GM12878 (cell line): ENCODE data around the gene COA1. TPM values are rescaled to one million over a fixed set of nuclear protein-coding genes. Genes with fewer than 3 reads are reported as not detected.

ENCODE experiments used
- ATAC-seq: fragments of 200-7000 bp; cut with Tn5 transposase; 3 replicates; pipeline ENCODE4 v1.9.1; 2020; ENCODE audit warnings: mild to moderate bottlenecking, moderate library complexity
- BruUV-seq: library from RNA; stranded (reverse); fragments of 400-500 nt; replicated peaks from 2 replicates; lab custom pipeline; 2021; lab: Mats Ljungman, UMichigan
- CTCF ChIA-PET: fragments of 300-600 bp; sonication (Branson Sonifier 250); formaldehyde crosslinking; extraction: SDS; loops from one replicate; lab custom pipeline; 2021; ENCODE audit warnings: inconsistent platforms; lab: Yijun Ruan, JAX
- POLR2A ChIA-PET: fragments of 350-600 bp; formaldehyde crosslinking; extraction: SDS; loops from one replicate; lab custom pipeline; 2021; ENCODE audit warnings: inconsistent platforms; lab: Charles Lee
- RAD21 ChIA-PET: fragments of 300-600 bp; sonication (Branson Sonifier 250); formaldehyde crosslinking; loops from one replicate; lab custom pipeline; 2023; ENCODE audit warnings: antibody characterized with exemption; ENCODE audit not compliant: unreplicated experiment; lab: Charles Lee
- SMC1A ChIA-PET: fragments of 300-600 bp; sonication (Branson Sonifier 250); formaldehyde crosslinking; loops from one replicate; lab custom pipeline; 2023; ENCODE audit not compliant: unreplicated experiment, uncharacterized antibody; lab: Charles Lee
- DNase-seq: peaks from one replicate; pipeline ENCODE4 v3.0.0-alpha.2; 2011; ENCODE audit warnings: low read depth, low spot score
- FAIRE-seq: peaks from 3 replicates; lab custom pipeline; 2011; peaks lifted over from hg19 to GRCh38; lab: Jason Lieb, UNC
- H2AFZ ChIP-seq: 2 replicates; pipeline ENCODE4 v1.6.0; 2011; ENCODE audit warnings: low read depth, low read length, control low read depth; ENCODE audit not compliant: control insufficient read depth
- H3K27ac ChIP-seq: 2 replicates; pipeline ENCODE4 v1.5.1; 2011; ENCODE audit warnings: control low read depth; ENCODE audit not compliant: control insufficient read depth, insufficient read depth
- H3K27me3 ChIP-seq, 2 experiments: replicated peaks in 1 of 2; 2 replicates each; pipeline versions ENCODE4 v1.6.0 to v1.6.1; 2011; ENCODE audit warnings: low read length in 1 of 2; ENCODE audit not compliant: control insufficient read depth in 2 of 2, insufficient read depth in 2 of 2
- H3K36me3 ChIP-seq, 2 experiments: 2 replicates each; pipeline ENCODE4 v1.5.1; 2011; ENCODE audit warnings: low read length in 1 of 2; ENCODE audit not compliant: control insufficient read depth in 2 of 2, insufficient read depth in 2 of 2
- H3K4me1 ChIP-seq: 2 replicates; pipeline ENCODE4 v1.6.1; 2011; ENCODE audit warnings: mild to moderate bottlenecking, low read length, moderate library complexity, mixed read lengths; ENCODE audit not compliant: control insufficient read depth, insufficient read depth
- H3K4me2 ChIP-seq: 2 replicates; pipeline ENCODE4 v1.6.0; 2011; ENCODE audit warnings: control low read depth; ENCODE audit not compliant: control insufficient read depth, insufficient read depth
- H3K4me3 ChIP-seq: fragments of 200-600 bp; sonication (generic); 2 replicates; pipeline ENCODE4 v1.5.1; 2016
- H3K79me2 ChIP-seq: 2 replicates; pipeline ENCODE4 v1.6.0; 2011; ENCODE audit warnings: low read length; ENCODE audit not compliant: control insufficient read depth, insufficient read depth
- H3K9ac ChIP-seq: 2 replicates; pipeline ENCODE4 v1.8.0; 2011; ENCODE audit warnings: low read length, control low read depth, mixed read lengths; ENCODE audit not compliant: control insufficient read depth, insufficient read depth
- H3K9me3 ChIP-seq: replicated peaks from 3 replicates; pipeline ENCODE4 v1.5.1; 2011; ENCODE audit warnings: mild to moderate bottlenecking, low read length; ENCODE audit not compliant: control insufficient read depth, insufficient read depth
- H4K20me1 ChIP-seq: 2 replicates; pipeline ENCODE4 v1.6.0; 2011; ENCODE audit not compliant: control insufficient read depth, insufficient read depth
- CHD1 ChIP-seq: IDR thresholded peaks from 2 replicates; pipeline ENCODE4 v1.6.1; 2012; ENCODE audit warnings: low read depth, low read length, improper control_type of control experiment
- DPF2 ChIP-seq: fragments of 450-650 bp; IDR thresholded peaks from 2 replicates; pipeline ENCODE4 v1.6.1; 2017; ENCODE audit warnings: mild to moderate bottlenecking
- HDAC6 ChIP-seq: fragments of 200-600 bp; sonication (generic); IDR thresholded peaks from one replicate; pipeline ENCODE4 v1.8.0; 2017; ENCODE audit warnings: antibody characterized with exemption; ENCODE audit not compliant: unreplicated experiment
- KLF5 ChIP-seq: fragments of 450-650 bp; IDR thresholded peaks from 2 replicates; pipeline ENCODE4 v1.6.1; 2014; ENCODE audit warnings: mild to moderate bottlenecking; ENCODE audit not compliant: partially characterized antibody
- MEF2A ChIP-seq: IDR thresholded peaks from 2 replicates; pipeline ENCODE4 v1.6.1; 2011; ENCODE audit warnings: low read depth, mild to moderate bottlenecking, low read length, moderate library complexity; ENCODE audit not compliant: insufficient read depth
- POLR2AphosphoS5 ChIP-seq: IDR thresholded peaks from 2 replicates; pipeline ENCODE4 v1.6.1; 2011; ENCODE audit warnings: mild to moderate bottlenecking, low read length, inconsistent platforms
- TAF1 ChIP-seq: IDR thresholded peaks from 2 replicates; pipeline ENCODE4 v1.6.1; 2011; ENCODE audit warnings: mild to moderate bottlenecking, low read depth, low read length, borderline replicate concordance
- YY1 ChIP-seq: IDR thresholded peaks from 2 replicates; pipeline ENCODE4 v1.6.1; 2011; ENCODE audit warnings: low read depth, mild to moderate bottlenecking, low read length
- WGBS: methylation state at CpG from one replicate; pipeline ENCODE4 v1.1.6; 2016; ENCODE audit warnings: low lambda C conversion rate; ENCODE audit not compliant: insufficient replicate concordance, insufficient coverage; ENCODE audit errors: missing lambda C conversion rate; 5-methylcytosine and 5-hydroxymethylcytosine counted together
- in situ Hi-C: fragments of 300-500 bp; cut with MboI; formaldehyde crosslinking; loops from 9 replicates; pipeline ENCODE4 v1.14.3; 2018; ENCODE audit warnings: mixed read lengths
- intact Hi-C: fragments of 100-400 bp; cut with micrococcal nuclease; formaldehyde crosslinking; loops from one replicate; pipeline ENCODE4 v1.14.2; 2022; ENCODE audit not compliant: unreplicated experiment
- polyA plus RNA-seq, 11 experiments: library from polyadenylated mRNA; depleted of rRNA in 4 of 11; unstranded in 6 of 11; stranded (reverse) in 5 of 11; fragments of >200 nt; fragmentation: Nextera tagmentation in 4 of 11; fragmentation: Illumina TruSeq in 1 of 11; extraction: Ambion mirVana in 4 of 11; extraction: Trizol in 1 of 11; gene quantifications; 1 replicate in 1 of 11; 2 replicates in 10 of 11; pipeline versions ENCODE4 v1.2.1 to v1.2.3, GENCODE V29; 2011 to 2016; ENCODE audit warnings: inconsistent platforms in 2 of 11, missing spikeins in 2 of 11, low read depth in 1 of 11
- total RNA-seq, 4 experiments: library from RNA; depleted of rRNA in 3 of 4; stranded (reverse); fragments of >200 nt in 3 of 4; fragmentation: Illumina TruSeq in 1 of 4; extraction: Trizol in 1 of 4; gene quantifications; 2 replicates each; pipeline versions ENCODE4 v1.2.1 to v1.2.3, GENCODE V29; 2013 to 2021
- TF ChIP-seq, protein P1 (sequence below): IDR thresholded peaks from 2 replicates; pipeline ENCODE4 v1.6.1; 2012; ENCODE audit warnings: improper control_type of control experiment, low read depth, low read length; ENCODE audit not compliant: insufficient replicate concordance
- TF ChIP-seq, protein P2 (sequence below): IDR thresholded peaks from 2 replicates; pipeline ENCODE4 v1.6.1; 2012; ENCODE audit warnings: mild to moderate bottlenecking, low read depth, low read length
- TF ChIP-seq, protein P3 (sequence below): fragments of 450-650 bp; formaldehyde crosslinking; IDR thresholded peaks from 2 replicates; pipeline ENCODE4 v1.4.0; 2020; ENCODE audit warnings: mild to moderate bottlenecking, moderate library complexity

The COA1 gene
- total and polyA plus RNA-seq, 10 of the 15 experiments (the other 5 are each of a cell fraction or from before 2014, with no cell fraction given) = 83.1 to 258 (median 111) TPM

DNA sequence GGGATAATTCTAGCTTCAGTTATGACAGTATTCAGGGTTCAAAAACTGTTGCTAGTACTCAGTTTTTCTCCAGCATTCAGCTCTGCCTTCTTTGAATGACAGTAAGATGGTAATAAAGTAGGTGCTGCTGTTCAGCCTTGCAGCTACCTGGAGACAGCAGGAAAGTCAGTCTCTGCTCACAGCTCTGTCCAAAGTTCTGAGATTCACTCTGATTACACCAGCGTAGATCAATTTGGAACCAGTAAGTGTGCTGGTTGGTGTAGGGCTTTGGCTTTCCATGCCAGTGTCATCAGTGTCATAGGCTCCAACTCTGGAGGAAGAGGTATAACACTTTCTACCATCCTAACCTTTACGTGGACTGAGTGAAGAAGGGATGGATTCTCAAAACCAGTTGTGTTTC lies 120.2 kb downstream of the COA1 start:
- POLR2A ChIA-PET = no interaction called here
- intact Hi-C loops (no loop called here), in situ Hi-C loops (no loop called here)
- Histone ChIP-seq H4K20me1 (0 out of 2 replicates have a peak, but pooled peaks cover 3% of the 10 kb centered on the region), H3K4me2 (no peak overlapping the region), H2AFZ (no peak overlapping the region), H3K27ac (no peak overlapping the region), H3K36me3 (peaks cover 16 to 30% of the 10 kb centered on the region in 2 experiments), H3K79me2 (peaks cover 64% of the 10 kb centered on the region), H3K9ac (no peak overlapping the region), H3K27me3 (no peaks in the 10 kb centered on the region), H3K4me3 (no peak overlapping the region), H3K9me3 (peaks cover 5% of the 10 kb centered on the region), H3K4me1 (peaks cover 11% of the 10 kb centered on the region)
- RAD21 ChIA-PET = no interaction called here
- BruUV-seq = no TSS peak
- CTCF ChIA-PET = interaction anchor here (0.6 to 1.0 kb wide), 2 partner anchors 12 to 22 kb away, joined by 3 read pairs; no protein-coding TSS in a partner anchor
- SMC1A ChIA-PET = interaction anchor here (0.7 to 1.1 kb wide), 5 partner anchors 11 to 26 kb away, joined by 3 to 5 read pairs (median 3); partner anchors contain the start of gene STK17A
- 94% methylated on average over 2 of the region's 2 CpGs for whole genome bisulfite sequencing
- DNase-seq = no peak
- no peak for FAIRE-seq
- no peak for ATAC-seq
- TF ChIP-seq, protein P1, sequence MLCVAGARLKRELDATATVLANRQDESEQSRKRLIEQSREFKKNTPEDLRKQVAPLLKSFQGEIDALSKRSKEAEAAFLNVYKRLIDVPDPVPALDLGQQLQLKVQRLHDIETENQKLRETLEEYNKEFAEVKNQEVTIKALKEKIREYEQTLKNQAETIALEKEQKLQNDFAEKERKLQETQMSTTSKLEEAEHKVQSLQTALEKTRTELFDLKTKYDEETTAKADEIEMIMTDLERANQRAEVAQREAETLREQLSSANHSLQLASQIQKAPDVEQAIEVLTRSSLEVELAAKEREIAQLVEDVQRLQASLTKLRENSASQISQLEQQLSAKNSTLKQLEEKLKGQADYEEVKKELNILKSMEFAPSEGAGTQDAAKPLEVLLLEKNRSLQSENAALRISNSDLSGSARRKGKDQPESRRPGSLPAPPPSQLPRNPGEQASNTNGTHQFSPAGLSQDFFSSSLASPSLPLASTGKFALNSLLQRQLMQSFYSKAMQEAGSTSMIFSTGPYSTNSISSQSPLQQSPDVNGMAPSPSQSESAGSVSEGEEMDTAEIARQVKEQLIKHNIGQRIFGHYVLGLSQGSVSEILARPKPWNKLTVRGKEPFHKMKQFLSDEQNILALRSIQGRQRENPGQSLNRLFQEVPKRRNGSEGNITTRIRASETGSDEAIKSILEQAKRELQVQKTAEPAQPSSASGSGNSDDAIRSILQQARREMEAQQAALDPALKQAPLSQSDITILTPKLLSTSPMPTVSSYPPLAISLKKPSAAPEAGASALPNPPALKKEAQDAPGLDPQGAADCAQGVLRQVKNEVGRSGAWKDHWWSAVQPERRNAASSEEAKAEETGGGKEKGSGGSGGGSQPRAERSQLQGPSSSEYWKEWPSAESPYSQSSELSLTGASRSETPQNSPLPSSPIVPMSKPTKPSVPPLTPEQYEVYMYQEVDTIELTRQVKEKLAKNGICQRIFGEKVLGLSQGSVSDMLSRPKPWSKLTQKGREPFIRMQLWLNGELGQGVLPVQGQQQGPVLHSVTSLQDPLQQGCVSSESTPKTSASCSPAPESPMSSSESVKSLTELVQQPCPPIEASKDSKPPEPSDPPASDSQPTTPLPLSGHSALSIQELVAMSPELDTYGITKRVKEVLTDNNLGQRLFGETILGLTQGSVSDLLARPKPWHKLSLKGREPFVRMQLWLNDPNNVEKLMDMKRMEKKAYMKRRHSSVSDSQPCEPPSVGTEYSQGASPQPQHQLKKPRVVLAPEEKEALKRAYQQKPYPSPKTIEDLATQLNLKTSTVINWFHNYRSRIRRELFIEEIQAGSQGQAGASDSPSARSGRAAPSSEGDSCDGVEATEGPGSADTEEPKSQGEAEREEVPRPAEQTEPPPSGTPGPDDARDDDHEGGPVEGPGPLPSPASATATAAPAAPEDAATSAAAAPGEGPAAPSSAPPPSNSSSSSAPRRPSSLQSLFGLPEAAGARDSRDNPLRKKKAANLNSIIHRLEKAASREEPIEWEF = no peak
- TF ChIP-seq KLF5 = no peak
- no peak for TF ChIP-seq MEF2A
- no peak for TF ChIP-seq DPF2
- TF ChIP-seq HDAC6 = no peak
- TF ChIP-seq, protein P2, sequence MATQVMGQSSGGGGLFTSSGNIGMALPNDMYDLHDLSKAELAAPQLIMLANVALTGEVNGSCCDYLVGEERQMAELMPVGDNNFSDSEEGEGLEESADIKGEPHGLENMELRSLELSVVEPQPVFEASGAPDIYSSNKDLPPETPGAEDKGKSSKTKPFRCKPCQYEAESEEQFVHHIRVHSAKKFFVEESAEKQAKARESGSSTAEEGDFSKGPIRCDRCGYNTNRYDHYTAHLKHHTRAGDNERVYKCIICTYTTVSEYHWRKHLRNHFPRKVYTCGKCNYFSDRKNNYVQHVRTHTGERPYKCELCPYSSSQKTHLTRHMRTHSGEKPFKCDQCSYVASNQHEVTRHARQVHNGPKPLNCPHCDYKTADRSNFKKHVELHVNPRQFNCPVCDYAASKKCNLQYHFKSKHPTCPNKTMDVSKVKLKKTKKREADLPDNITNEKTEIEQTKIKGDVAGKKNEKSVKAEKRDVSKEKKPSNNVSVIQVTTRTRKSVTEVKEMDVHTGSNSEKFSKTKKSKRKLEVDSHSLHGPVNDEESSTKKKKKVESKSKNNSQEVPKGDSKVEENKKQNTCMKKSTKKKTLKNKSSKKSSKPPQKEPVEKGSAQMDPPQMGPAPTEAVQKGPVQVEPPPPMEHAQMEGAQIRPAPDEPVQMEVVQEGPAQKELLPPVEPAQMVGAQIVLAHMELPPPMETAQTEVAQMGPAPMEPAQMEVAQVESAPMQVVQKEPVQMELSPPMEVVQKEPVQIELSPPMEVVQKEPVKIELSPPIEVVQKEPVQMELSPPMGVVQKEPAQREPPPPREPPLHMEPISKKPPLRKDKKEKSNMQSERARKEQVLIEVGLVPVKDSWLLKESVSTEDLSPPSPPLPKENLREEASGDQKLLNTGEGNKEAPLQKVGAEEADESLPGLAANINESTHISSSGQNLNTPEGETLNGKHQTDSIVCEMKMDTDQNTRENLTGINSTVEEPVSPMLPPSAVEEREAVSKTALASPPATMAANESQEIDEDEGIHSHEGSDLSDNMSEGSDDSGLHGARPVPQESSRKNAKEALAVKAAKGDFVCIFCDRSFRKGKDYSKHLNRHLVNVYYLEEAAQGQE = no peak
- TF ChIP-seq TAF1 = no peak
- no peak for TF ChIP-seq CHD1
- TF ChIP-seq YY1 = no peak
- TF ChIP-seq, protein P3, sequence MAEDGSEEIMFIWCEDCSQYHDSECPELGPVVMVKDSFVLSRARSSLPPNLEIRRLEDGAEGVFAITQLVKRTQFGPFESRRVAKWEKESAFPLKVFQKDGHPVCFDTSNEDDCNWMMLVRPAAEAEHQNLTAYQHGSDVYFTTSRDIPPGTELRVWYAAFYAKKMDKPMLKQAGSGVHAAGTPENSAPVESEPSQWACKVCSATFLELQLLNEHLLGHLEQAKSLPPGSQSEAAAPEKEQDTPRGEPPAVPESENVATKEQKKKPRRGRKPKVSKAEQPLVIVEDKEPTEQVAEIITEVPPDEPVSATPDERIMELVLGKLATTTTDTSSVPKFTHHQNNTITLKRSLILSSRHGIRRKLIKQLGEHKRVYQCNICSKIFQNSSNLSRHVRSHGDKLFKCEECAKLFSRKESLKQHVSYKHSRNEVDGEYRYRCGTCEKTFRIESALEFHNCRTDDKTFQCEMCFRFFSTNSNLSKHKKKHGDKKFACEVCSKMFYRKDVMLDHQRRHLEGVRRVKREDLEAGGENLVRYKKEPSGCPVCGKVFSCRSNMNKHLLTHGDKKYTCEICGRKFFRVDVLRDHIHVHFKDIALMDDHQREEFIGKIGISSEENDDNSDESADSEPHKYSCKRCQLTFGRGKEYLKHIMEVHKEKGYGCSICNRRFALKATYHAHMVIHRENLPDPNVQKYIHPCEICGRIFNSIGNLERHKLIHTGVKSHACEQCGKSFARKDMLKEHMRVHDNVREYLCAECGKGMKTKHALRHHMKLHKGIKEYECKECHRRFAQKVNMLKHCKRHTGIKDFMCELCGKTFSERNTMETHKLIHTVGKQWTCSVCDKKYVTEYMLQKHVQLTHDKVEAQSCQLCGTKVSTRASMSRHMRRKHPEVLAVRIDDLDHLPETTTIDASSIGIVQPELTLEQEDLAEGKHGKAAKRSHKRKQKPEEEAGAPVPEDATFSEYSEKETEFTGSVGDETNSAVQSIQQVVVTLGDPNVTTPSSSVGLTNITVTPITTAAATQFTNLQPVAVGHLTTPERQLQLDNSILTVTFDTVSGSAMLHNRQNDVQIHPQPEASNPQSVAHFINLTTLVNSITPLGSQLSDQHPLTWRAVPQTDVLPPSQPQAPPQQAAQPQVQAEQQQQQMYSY (CRISPR knock-in tag) = no peak
- no peak for TF ChIP-seq POLR2AphosphoS5
